HepG2 (cell line): ENCODE data around the gene SAMD4A. TPM values are rescaled to one million over a fixed set of nuclear protein-coding genes. Genes with fewer than 3 reads are reported as not detected.

Experiments
- AHR ChIP-seq: IDR thresholded peaks from 2 replicates; pipeline ENCODE4 v1.6.1; 2018; ENCODE audit warnings: missing genetic modification reagents, missing compliant biosample characterization
- CEBPG ChIP-seq: IDR thresholded peaks from 2 replicates; pipeline ENCODE4 v1.6.1; 2016
- HNRNPUL1 ChIP-seq: fragments of 200-400 bp; formaldehyde crosslinking; IDR thresholded peaks from 2 replicates; pipeline ENCODE4 v1.6.1; 2017; ENCODE audit warnings: low read depth, mild to moderate bottlenecking, low read length, moderate library complexity
- MYC ChIP-seq: sonication (generic); formaldehyde crosslinking; IDR thresholded peaks from 2 replicates; pipeline ENCODE4 v1.9.0; 2021; ENCODE audit warnings: missing genetic modification reagents, borderline replicate concordance
- MZF1 ChIP-seq: sonication (generic); formaldehyde crosslinking; IDR thresholded peaks from 2 replicates; pipeline ENCODE4 v1.8.1; 2023; ENCODE audit warnings: mild to moderate bottlenecking, missing genetic modification reagents, borderline replicate concordance
- SMC3 ChIP-seq: IDR thresholded peaks from 2 replicates; pipeline ENCODE4 v1.6.1; 2011; ENCODE audit warnings: low read length, improper control_type of control experiment
- ZBTB3 ChIP-seq: sonication (generic); formaldehyde crosslinking; IDR thresholded peaks from 2 replicates; pipeline ENCODE4 v1.4.0; 2020; ENCODE audit warnings: low read depth, mild to moderate bottlenecking, moderate library complexity, missing genetic modification reagents, borderline replicate concordance
- ZFP41 ChIP-seq: sonication (generic); formaldehyde crosslinking; IDR thresholded peaks from 2 replicates; pipeline ENCODE4 v1.4.0; 2020; ENCODE audit warnings: mild to moderate bottlenecking, missing genetic modification reagents, borderline replicate concordance
- ZNF230 ChIP-seq: sonication (generic); formaldehyde crosslinking; IDR thresholded peaks from 2 replicates; pipeline ENCODE4 v1.4.0; 2020; ENCODE audit warnings: mild to moderate bottlenecking, missing genetic modification reagents
- ZNF343 ChIP-seq: sonication (generic); formaldehyde crosslinking; IDR thresholded peaks from 2 replicates; pipeline ENCODE4 v1.4.0; 2020; ENCODE audit warnings: mild to moderate bottlenecking, missing genetic modification reagents
- ZNF431 ChIP-seq: sonication (generic); formaldehyde crosslinking; IDR thresholded peaks from 2 replicates; pipeline ENCODE4 v1.9.0; 2022; ENCODE audit warnings: missing genetic modification reagents, low read depth, mild to moderate bottlenecking, borderline replicate concordance
- ZNF598 ChIP-seq: sonication (generic); formaldehyde crosslinking; IDR thresholded peaks from 2 replicates; pipeline ENCODE4 v1.5.1; 2020; ENCODE audit warnings: mild to moderate bottlenecking, missing genetic modification reagents, borderline replicate concordance
- ZNF777 ChIP-seq: sonication (generic); formaldehyde crosslinking; IDR thresholded peaks from 2 replicates; pipeline ENCODE4 v1.4.0; 2020; ENCODE audit warnings: missing genetic modification reagents
- ZSCAN9 ChIP-seq: IDR thresholded peaks from 2 replicates; pipeline ENCODE4 v1.6.1; 2016; ENCODE audit warnings: borderline replicate concordance
- polyA plus RNA-seq, 8 experiments: library from polyadenylated mRNA; depleted of rRNA in 3 of 8; stranded (reverse) in 7 of 8; unstranded in 1 of 8; fragments of >200 nt; fragmentation: Illumina TruSeq in 4 of 8; extraction: Trizol in 4 of 8; gene quantifications; 2 replicates each; pipeline versions ENCODE4 v1.2.1 to v1.2.3, GENCODE V29; 2011 to 2016; ENCODE audit warnings: low read depth in 4 of 8, missing spikeins in 1 of 8, mixed read lengths in 1 of 8; ENCODE audit not compliant: insufficient read depth in 1 of 8
- total RNA-seq, 5 experiments: library from RNA; depleted of rRNA; stranded (reverse); fragments of >200 nt; fragmentation: Illumina TruSeq; extraction: Trizol; gene quantifications; 2 replicates each; pipeline ENCODE4 v1.2.3, GENCODE V29; 2016; ENCODE audit warnings: low read depth in 1 of 5
- TF ChIP-seq, protein P1 (sequence below): sonication (generic); formaldehyde crosslinking; IDR thresholded peaks from 2 replicates; pipeline ENCODE4 v1.5.0; 2020; ENCODE audit warnings: mild to moderate bottlenecking, missing genetic modification reagents, borderline replicate concordance
- TF ChIP-seq, protein P2 (sequence below): sonication (generic); formaldehyde crosslinking; IDR thresholded peaks from 2 replicates; pipeline ENCODE4 v1.5.0; 2020; ENCODE audit warnings: missing genetic modification reagents
- TF ChIP-seq, protein P3 (sequence below): sonication (generic); formaldehyde crosslinking; IDR thresholded peaks from 2 replicates; pipeline ENCODE4 v1.4.0; 2020; ENCODE audit warnings: missing genetic modification reagents, mild to moderate bottlenecking, borderline replicate concordance

The SAMD4A gene
- total and polyA plus RNA-seq, 2 of the 13 experiments (the other 11 are each of a cell fraction or from before 2014, with no cell fraction given): 11.8 to 13.0 TPM

- TF ChIP-seq, protein P1, sequence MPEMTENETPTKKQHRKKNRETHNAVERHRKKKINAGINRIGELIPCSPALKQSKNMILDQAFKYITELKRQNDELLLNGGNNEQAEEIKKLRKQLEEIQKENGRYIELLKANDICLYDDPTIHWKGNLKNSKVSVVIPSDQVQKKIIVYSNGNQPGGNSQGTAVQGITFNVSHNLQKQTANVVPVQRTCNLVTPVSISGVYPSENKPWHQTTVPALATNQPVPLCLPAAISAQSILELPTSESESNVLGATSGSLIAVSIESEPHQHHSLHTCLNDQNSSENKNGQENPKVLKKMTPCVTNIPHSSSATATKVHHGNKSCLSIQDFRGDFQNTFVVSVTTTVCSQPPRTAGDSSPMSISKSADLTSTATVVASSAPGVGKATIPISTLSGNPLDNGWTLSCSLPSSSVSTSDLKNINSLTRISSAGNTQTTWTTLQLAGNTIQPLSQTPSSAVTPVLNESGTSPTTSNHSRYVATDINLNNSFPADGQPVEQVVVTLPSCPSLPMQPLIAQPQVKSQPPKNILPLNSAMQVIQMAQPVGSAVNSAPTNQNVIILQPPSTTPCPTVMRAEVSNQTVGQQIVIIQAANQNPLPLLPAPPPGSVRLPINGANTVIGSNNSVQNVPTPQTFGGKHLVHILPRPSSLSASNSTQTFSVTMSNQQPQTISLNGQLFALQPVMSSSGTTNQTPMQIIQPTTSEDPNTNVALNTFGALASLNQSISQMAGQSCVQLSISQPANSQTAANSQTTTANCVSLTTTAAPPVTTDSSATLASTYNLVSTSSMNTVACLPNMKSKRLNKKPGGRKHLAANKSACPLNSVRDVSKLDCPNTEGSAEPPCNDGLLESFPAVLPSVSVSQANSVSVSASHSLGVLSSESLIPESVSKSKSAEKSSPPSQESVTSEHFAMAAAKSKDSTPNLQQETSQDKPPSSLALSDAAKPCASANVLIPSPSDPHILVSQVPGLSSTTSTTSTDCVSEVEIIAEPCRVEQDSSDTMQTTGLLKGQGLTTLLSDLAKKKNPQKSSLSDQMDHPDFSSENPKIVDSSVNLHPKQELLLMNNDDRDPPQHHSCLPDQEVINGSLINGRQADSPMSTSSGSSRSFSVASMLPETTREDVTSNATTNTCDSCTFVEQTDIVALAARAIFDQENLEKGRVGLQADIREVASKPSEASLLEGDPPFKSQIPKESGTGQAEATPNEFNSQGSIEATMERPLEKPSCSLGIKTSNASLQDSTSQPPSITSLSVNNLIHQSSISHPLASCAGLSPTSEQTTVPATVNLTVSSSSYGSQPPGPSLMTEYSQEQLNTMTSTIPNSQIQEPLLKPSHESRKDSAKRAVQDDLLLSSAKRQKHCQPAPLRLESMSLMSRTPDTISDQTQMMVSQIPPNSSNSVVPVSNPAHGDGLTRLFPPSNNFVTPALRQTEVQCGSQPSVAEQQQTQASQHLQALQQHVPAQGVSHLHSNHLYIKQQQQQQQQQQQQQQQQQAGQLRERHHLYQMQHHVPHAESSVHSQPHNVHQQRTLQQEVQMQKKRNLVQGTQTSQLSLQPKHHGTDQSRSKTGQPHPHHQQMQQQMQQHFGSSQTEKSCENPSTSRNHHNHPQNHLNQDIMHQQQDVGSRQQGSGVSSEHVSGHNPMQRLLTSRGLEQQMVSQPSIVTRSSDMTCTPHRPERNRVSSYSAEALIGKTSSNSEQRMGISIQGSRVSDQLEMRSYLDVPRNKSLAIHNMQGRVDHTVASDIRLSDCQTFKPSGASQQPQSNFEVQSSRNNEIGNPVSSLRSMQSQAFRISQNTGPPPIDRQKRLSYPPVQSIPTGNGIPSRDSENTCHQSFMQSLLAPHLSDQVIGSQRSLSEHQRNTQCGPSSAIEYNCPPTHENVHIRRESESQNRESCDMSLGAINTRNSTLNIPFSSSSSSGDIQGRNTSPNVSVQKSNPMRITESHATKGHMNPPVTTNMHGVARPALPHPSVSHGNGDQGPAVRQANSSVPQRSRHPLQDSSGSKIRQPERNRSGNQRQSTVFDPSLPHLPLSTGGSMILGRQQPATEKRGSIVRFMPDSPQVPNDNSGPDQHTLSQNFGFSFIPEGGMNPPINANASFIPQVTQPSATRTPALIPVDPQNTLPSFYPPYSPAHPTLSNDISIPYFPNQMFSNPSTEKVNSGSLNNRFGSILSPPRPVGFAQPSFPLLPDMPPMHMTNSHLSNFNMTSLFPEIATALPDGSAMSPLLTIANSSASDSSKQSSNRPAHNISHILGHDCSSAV: no peak
- TF ChIP-seq SMC3: no peak
- no peak for TF ChIP-seq ZFP41 (CRISPR knock-in tag)
- TF ChIP-seq ZNF230: no peak
- TF ChIP-seq AHR: no peak
- TF ChIP-seq ZBTB3 (CRISPR knock-in tag): no peak
- TF ChIP-seq ZNF598 (CRISPR knock-in tag): no peak
- no peak for TF ChIP-seq ZSCAN9 (CRISPR knock-in tag)
- TF ChIP-seq ZNF431 (CRISPR knock-in tag): no peak
- no peak for TF ChIP-seq HNRNPUL1
- TF ChIP-seq ZNF343 (CRISPR knock-in tag): no peak
- TF ChIP-seq, protein P2, sequence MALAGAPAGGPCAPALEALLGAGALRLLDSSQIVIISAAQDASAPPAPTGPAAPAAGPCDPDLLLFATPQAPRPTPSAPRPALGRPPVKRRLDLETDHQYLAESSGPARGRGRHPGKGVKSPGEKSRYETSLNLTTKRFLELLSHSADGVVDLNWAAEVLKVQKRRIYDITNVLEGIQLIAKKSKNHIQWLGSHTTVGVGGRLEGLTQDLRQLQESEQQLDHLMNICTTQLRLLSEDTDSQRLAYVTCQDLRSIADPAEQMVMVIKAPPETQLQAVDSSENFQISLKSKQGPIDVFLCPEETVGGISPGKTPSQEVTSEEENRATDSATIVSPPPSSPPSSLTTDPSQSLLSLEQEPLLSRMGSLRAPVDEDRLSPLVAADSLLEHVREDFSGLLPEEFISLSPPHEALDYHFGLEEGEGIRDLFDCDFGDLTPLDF (CRISPR knock-in tag): 0 out of 2 replicates have a peak, but pooled peaks have one; percentile 28
- TF ChIP-seq MYC (CRISPR knock-in tag): peak; percentile 44; the same call in 1 of the 2 replicates
- TF ChIP-seq ZNF777 (CRISPR knock-in tag): peak; percentile 80; the same call in 1 of the 2 replicates
- TF ChIP-seq CEBPG: no peak
- TF ChIP-seq, protein P3, sequence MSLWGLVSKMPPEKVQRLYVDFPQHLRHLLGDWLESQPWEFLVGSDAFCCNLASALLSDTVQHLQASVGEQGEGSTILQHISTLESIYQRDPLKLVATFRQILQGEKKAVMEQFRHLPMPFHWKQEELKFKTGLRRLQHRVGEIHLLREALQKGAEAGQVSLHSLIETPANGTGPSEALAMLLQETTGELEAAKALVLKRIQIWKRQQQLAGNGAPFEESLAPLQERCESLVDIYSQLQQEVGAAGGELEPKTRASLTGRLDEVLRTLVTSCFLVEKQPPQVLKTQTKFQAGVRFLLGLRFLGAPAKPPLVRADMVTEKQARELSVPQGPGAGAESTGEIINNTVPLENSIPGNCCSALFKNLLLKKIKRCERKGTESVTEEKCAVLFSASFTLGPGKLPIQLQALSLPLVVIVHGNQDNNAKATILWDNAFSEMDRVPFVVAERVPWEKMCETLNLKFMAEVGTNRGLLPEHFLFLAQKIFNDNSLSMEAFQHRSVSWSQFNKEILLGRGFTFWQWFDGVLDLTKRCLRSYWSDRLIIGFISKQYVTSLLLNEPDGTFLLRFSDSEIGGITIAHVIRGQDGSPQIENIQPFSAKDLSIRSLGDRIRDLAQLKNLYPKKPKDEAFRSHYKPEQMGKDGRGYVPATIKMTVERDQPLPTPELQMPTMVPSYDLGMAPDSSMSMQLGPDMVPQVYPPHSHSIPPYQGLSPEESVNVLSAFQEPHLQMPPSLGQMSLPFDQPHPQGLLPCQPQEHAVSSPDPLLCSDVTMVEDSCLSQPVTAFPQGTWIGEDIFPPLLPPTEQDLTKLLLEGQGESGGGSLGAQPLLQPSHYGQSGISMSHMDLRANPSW (CRISPR knock-in tag): no peak
- no peak for TF ChIP-seq MZF1 (CRISPR knock-in tag)
Measured at GRCh38 chr14:54567639-54568561, 972 bp downstream of the SAMD4A start (continued).
